ENCODE measurements around the gene MACROD2.

Gene MACROD2

GRCh38 chr20:16083639-16084280 is 2088.4 kb downstream of the MACROD2 start:
- Histone ChIP-seq H3K36me3 (ENCODE audit: control insufficient read depth, insufficient read depth, low read length) (no peaks in the 10 kb centered on the region), H3K4me1 (ENCODE audit: control insufficient read depth, insufficient read depth, low read length) (no peaks in the 10 kb centered on the region), H3K9ac (ENCODE audit: low read depth, low read length) (no peak overlapping the region), H3K27me3 (ENCODE audit: control insufficient read depth, insufficient read depth, low read length) (no peaks in the 10 kb centered on the region), H3K4me3 (ENCODE audit: low read depth, low read length) (no peak overlapping the region), H3K9me3 (ENCODE audit: control insufficient read depth, insufficient read depth, low read length) (no peaks in the 10 kb centered on the region)

- Histone ChIP-seq H3K36me3 (ENCODE audit: control insufficient read depth, insufficient read depth, low read length) (no peaks in the 10 kb centered on the region), H3K4me1 (ENCODE audit: control insufficient read depth, insufficient read depth, low read length) (no peaks in the 10 kb centered on the region), H3K9me3 (ENCODE audit: control insufficient read depth, insufficient read depth, low read length) (no peaks in the 10 kb centered on the region), H3K4me3 (ENCODE audit: low read depth, low read length) (no peak overlapping the region), H3K27me3 (ENCODE audit: control insufficient read depth, insufficient read depth, low read length) (no peaks in the 10 kb centered on the region), H3K9ac (ENCODE audit: low read depth, low read length) (no peak overlapping the region)
Observed at GRCh38 chr20:16095226-16095625, 2099.9 kb downstream of the MACROD2 start.

DNA sequence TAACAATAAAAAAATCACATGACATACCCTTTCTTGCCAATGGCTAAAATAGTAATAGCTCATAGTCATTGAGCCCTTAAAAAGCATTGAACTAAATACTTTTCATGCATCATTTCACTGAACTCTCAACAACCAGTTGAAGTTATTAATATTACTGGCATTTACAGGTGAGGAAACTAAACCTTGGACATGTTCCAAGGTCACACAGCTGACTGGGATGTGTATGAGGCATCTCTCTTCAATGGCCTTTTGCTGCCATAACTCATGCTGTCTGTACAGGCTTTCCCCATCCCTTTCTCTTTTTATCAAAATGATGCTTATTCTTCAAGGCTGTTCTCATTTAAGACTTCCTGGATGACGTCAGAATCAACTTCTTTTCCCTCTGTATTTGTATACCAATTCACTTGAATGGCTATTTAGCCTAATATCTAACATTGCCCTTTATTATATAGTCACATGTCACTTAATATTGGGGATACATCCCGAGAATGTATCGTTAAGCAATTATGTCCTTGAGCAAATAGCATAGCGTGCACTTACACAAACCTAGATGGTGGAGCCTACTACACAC is 2101.5 kb downstream of the MACROD2 start:
- Histone ChIP-seq H3K9me3 (ENCODE audit: control insufficient read depth, insufficient read depth, low read length) (no peaks in the 10 kb centered on the region), H3K9ac (ENCODE audit: low read depth, low read length) (no peak overlapping the region), H3K4me1 (ENCODE audit: control insufficient read depth, insufficient read depth, low read length) (no peaks in the 10 kb centered on the region)

DNA sequence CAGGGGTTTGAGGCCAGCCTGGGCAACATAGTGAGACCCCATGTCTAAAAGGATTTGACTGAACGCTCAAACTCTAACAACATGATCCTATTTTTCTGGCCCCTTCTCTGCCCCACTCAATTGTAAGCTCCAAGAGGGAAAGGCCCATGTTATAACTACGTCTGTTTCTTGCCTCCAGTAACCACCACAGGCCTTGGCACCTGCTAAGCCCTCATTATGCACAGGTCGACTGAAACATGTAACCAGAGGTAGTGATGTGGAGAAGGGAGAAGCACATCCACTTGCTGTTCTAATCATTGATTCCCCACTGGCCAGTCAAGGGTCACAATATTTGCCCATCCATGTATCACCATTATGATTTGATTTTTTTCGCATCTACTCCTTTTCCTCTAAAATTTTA is 2102.5 kb downstream of the MACROD2 start:
- H3K9me3 ChIP-seq (ENCODE audit: control insufficient read depth, insufficient read depth, low read length) = no peaks in the 10 kb centered on the region
- H3K9ac ChIP-seq (ENCODE audit: low read depth, low read length) = no peak overlapping the region
- no peak overlapping the region for H3K4me3 ChIP-seq (ENCODE audit: low read depth, low read length)
- no peaks in the 10 kb centered on the region for H3K36me3 ChIP-seq (ENCODE audit: control insufficient read depth, insufficient read depth, low read length)
- H3K4me1 ChIP-seq (ENCODE audit: control insufficient read depth, insufficient read depth, low read length) = no peaks in the 10 kb centered on the region
- no peaks in the 10 kb centered on the region for H3K27me3 ChIP-seq (ENCODE audit: control insufficient read depth, insufficient read depth, low read length)

More for the DNA sequence above, 2101.5 kb downstream of the MACROD2 start:
- no peak overlapping the region for H3K4me3 ChIP-seq (ENCODE audit: low read depth, low read length)
- H3K27me3 ChIP-seq (ENCODE audit: control insufficient read depth, insufficient read depth, low read length) = no peaks in the 10 kb centered on the region
- no peaks in the 10 kb centered on the region for H3K36me3 ChIP-seq (ENCODE audit: control insufficient read depth, insufficient read depth, low read length)

DNA sequence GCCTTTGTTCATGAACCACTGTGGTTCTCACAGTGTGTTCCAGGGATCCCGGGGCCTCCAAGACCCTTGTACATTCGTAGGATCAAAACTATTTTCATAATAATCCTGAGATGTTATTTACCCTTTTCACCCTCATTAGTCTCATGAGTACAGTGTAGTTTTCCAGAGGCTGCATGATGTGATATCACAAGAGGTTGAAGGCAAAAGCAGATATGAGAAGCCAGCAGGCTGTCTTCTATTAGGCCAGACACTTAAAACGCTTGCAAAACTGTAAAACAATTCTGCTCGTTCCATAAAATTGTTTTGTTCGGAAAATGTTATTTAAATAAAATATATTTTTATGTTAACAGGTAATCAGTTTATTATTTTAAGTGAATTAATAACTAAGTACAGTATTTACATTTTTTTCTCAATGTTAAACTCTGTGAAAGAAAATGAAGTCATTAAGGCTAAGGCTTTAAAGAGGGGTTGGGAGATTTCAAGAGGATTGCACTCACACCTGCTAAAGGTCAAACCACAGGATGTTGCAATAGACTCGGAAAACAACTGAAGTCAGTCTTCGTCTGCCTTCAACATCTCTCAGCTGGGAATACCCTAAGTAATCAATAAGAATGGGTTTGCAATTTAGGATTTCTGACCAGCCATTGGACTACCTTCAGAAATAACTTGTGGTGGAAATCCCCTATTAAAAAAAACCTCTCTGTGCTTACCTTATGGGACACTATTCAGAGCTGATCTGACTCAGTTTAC is 2103.7 kb downstream of the MACROD2 start:
- Histone ChIP-seq H3K9ac (ENCODE audit: low read depth, low read length) (no peak overlapping the region), H3K27me3 (ENCODE audit: control insufficient read depth, insufficient read depth, low read length) (no peaks in the 10 kb centered on the region), H3K9me3 (ENCODE audit: control insufficient read depth, insufficient read depth, low read length) (no peaks in the 10 kb centered on the region), H3K4me3 (ENCODE audit: low read depth, low read length) (no peak overlapping the region), H3K36me3 (ENCODE audit: control insufficient read depth, insufficient read depth, low read length) (no peaks in the 10 kb centered on the region), H3K4me1 (ENCODE audit: control insufficient read depth, insufficient read depth, low read length) (no peaks in the 10 kb centered on the region)

DNA sequence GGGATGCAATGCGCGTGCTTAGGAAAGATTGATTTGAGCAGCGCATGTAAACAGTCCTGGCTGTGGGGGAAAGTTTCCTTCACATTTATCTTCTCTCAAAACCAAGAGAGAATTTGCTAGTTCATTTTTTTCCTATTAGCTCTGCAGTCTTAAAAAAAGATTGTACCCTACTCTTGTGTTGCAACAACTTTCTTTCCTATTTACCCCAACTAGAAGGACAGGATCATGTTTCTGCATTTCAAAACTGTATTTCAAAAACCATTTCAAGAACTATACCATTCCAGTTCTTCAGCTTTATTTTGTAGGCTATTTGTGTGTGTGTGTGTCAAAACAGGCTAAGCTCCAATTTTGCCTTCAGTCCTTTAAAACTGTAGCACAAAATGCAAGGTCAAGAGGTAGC is 2104.8 kb downstream of the MACROD2 start:
- Histone ChIP-seq H3K27me3 (ENCODE audit: control insufficient read depth, insufficient read depth, low read length) (no peaks in the 10 kb centered on the region), H3K9me3 (ENCODE audit: control insufficient read depth, insufficient read depth, low read length) (no peaks in the 10 kb centered on the region), H3K9ac (ENCODE audit: low read depth, low read length) (no peak overlapping the region), H3K36me3 (ENCODE audit: control insufficient read depth, insufficient read depth, low read length) (no peaks in the 10 kb centered on the region), H3K4me3 (ENCODE audit: low read depth, low read length) (no peak overlapping the region), H3K4me1 (ENCODE audit: control insufficient read depth, insufficient read depth, low read length) (no peaks in the 10 kb centered on the region)

DNA sequence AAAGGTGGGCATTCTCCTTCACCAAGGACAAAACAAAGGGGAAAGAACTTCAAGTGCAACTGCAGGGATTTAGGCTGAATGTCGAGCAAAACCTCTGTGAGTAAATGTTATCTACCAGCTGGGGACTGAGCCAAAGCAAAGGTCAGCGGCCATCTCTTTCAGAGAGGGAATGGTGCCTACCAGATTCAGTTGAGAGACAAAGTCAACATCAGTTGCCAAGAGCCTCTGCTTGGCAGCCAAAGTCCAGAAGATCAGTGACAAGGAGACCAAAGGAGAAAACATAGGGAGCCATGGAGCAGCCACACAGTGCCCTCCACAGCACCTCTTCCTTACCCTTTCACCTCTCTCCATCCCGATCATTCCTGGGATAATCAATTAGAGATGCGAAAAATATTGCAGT is 2105.5 kb downstream of the MACROD2 start:
- no peaks in the 10 kb centered on the region for H3K36me3 ChIP-seq (ENCODE audit: control insufficient read depth, insufficient read depth, low read length)
- H3K4me3 ChIP-seq (ENCODE audit: low read depth, low read length) = no peak overlapping the region
- H3K27me3 ChIP-seq (ENCODE audit: control insufficient read depth, insufficient read depth, low read length) = no peaks in the 10 kb centered on the region
- no peak overlapping the region for H3K9ac ChIP-seq (ENCODE audit: low read depth, low read length)
- no peaks in the 10 kb centered on the region for H3K9me3 ChIP-seq (ENCODE audit: control insufficient read depth, insufficient read depth, low read length)
- H3K4me1 ChIP-seq (ENCODE audit: control insufficient read depth, insufficient read depth, low read length) = no peaks in the 10 kb centered on the region

Data from iPS-15b (cell line).